Measurements from ENCODE around the gene ZNF638. TPM values are rescaled to one million over a fixed set of nuclear protein-coding genes. Genes with fewer than 3 reads are reported as not detected.

The ZNF638 gene
- total and polyA plus RNA-seq, 2 donors (not counting 3 experiments of a cell fraction or from before 2014, with no cell fraction given), result 36.4 to 111 TPM

DNA sequence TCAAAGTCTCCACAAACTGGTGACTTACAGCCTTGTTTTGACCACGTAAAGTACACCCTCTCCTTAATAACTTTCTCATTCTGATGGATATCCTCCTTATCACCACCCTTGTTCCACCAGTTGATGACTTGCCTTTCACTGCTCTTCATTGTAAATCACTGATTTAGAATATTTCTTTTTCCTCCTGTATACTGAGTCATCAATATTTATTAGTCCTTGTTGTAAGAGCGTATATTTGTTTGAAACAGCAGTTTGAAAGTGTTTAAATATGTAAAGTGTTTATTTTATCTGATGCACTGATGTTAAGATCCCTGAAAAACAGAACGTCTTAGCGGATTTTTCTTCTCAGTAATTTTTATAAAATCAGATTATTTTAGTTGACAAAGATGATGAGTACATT, 87.6 kb downstream of the ZNF638 start:
- Histone ChIP-seq H3K36me3 (ENCODE audit: control insufficient read depth in 2 of 2, extremely low read depth in 1 of 2, insufficient read depth in 2 of 2, low read length in 2 of 2) (no peaks in the 10 kb centered on the region), H2AFZ (ENCODE audit: low read depth, low read length) (no peak overlapping the region), H3K4me1 (ENCODE audit: control insufficient read depth, extremely low read depth, insufficient read depth, low read length) (peaks cover 41% of the 10 kb centered on the region), H3K9ac (replicated peaks; ENCODE audit: extremely low read depth, insufficient read depth, low read length) (no peak overlapping the region), H3K27me3 (ENCODE audit: control insufficient read depth in 2 of 2, insufficient read depth in 2 of 2, low read length in 2 of 2) (no peaks in the 10 kb centered on the region), H3K9me3 (replicated peaks; ENCODE audit: control insufficient read depth, insufficient read depth, low read length) (no peaks in the 10 kb centered on the region), H3K4me3 (replicated peaks in 1 of 3; ENCODE audit: insufficient read depth in 1 of 3, low read depth in 1 of 3, low read length in 3 of 3) (no peak overlapping the region), H3K79me2 (ENCODE audit: control insufficient read depth, insufficient read depth, low read length) (no peaks in the 10 kb centered on the region), H3K9me1 (replicated peaks; ENCODE audit: control insufficient read depth, extremely low read depth, insufficient read depth, low read length) (no peaks in the 10 kb centered on the region), H3K27ac (ENCODE audit: insufficient read depth, low read depth, low read length) (no peak overlapping the region), H3K4me2 (ENCODE audit: insufficient read depth, low read length) (peak overlapping the region; percentile 47), H4K20me1 (replicated peaks; ENCODE audit: control insufficient read depth, extremely low read depth, insufficient read depth, low read length) (no peaks in the 10 kb centered on the region)
- BruUV-seq (replicated peaks), result no TSS peak
- POLR2A ChIA-PET, result no interaction called here
- TF ChIP-seq, protein P1, sequence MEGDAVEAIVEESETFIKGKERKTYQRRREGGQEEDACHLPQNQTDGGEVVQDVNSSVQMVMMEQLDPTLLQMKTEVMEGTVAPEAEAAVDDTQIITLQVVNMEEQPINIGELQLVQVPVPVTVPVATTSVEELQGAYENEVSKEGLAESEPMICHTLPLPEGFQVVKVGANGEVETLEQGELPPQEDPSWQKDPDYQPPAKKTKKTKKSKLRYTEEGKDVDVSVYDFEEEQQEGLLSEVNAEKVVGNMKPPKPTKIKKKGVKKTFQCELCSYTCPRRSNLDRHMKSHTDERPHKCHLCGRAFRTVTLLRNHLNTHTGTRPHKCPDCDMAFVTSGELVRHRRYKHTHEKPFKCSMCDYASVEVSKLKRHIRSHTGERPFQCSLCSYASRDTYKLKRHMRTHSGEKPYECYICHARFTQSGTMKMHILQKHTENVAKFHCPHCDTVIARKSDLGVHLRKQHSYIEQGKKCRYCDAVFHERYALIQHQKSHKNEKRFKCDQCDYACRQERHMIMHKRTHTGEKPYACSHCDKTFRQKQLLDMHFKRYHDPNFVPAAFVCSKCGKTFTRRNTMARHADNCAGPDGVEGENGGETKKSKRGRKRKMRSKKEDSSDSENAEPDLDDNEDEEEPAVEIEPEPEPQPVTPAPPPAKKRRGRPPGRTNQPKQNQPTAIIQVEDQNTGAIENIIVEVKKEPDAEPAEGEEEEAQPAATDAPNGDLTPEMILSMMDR (IDR thresholded peaks at IDR 0.05; ENCODE audit: extremely low read depth in 1 of 2, insufficient read depth in 1 of 2, low read depth in 1 of 2, low read length in 2 of 2), result no peak
- TF ChIP-seq, protein P2, sequence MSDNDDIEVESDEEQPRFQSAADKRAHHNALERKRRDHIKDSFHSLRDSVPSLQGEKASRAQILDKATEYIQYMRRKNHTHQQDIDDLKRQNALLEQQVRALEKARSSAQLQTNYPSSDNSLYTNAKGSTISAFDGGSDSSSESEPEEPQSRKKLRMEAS (IDR thresholded peaks at IDR 0.05; ENCODE audit: insufficient read depth, insufficient read length), result no peak
- dilution Hi-C loops (cut with MboI; ENCODE audit: extremely low pct_ligation_motif_present, low sequenced_read_pairs), result no loop called here
- intact Hi-C loops (cut with micrococcal nuclease), result no loop called here
- peak; percentile 21 for DNase-seq (ENCODE audit: low read depth, low spot score)
- no peak for FAIRE-seq
- CTCF ChIA-PET, result interaction anchor here (0.7 to 2.2 kb wide), 2 partner anchors 120 to 1187 kb away, joined by 3 to 7 read pairs; no protein-coding TSS in a partner anchor

DNA sequence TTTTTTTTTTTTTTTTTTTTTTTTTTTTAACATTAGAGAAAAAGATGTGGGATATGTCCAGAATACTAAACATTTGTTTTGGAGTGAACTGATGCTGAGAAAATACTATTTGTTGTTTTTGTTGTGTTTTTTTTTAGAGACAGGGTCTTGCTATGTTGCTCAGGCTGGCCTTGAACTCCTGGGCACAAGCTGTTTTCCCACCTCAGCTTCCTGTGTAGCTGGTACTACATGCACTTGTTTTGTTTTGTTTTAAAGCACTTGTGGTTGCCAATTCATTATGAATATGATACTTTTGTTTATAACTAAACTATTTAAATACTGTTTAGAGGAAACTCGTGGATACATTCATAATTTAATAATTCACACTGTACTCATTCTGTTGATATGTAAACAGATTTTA, 88.4 kb downstream of the ZNF638 start:
- no peaks in the 10 kb centered on the region for H3K27me3 ChIP-seq (ENCODE audit: control insufficient read depth in 2 of 2, insufficient read depth in 2 of 2, low read length in 2 of 2)
- no peaks in the 10 kb centered on the region for H3K36me3 ChIP-seq (ENCODE audit: control insufficient read depth in 2 of 2, extremely low read depth in 1 of 2, insufficient read depth in 2 of 2, low read length in 2 of 2)
- peaks cover 49% of the 10 kb centered on the region for H3K4me1 ChIP-seq (ENCODE audit: control insufficient read depth, extremely low read depth, insufficient read depth, low read length)
- H3K79me2 ChIP-seq (ENCODE audit: control insufficient read depth, insufficient read depth, low read length), result no peaks in the 10 kb centered on the region
- no peak overlapping the region for H2AFZ ChIP-seq (ENCODE audit: low read depth, low read length)
- TF ChIP-seq EZH2 (IDR thresholded peaks at IDR 0.05; ENCODE audit: borderline replicate concordance, low read depth, low read length, severe bottlenecking), result no peak
- TF ChIP-seq JUN (IDR thresholded peaks at IDR 0.05; ENCODE audit: borderline replicate concordance, insufficient read depth, insufficient read length, low read depth), result no peak
- TF ChIP-seq, protein P2 (IDR thresholded peaks at IDR 0.05; ENCODE audit: insufficient read depth, insufficient read length), result no peak
- no peak for TF ChIP-seq POLR2A (IDR thresholded peaks at IDR 0.05; ENCODE audit: low read depth, low read length)
- TF ChIP-seq MYC (IDR thresholded peaks at IDR 0.05; ENCODE audit: low read depth, low read length), result no peak
- TF ChIP-seq, protein P1 (IDR thresholded peaks at IDR 0.05; ENCODE audit: extremely low read depth in 1 of 2, insufficient read depth in 1 of 2, low read depth in 1 of 2, low read length in 2 of 2), result no peak
- TF ChIP-seq FOS (IDR thresholded peaks at IDR 0.05; ENCODE audit: borderline replicate concordance, insufficient read depth, low read length), result no peak
- TF ChIP-seq POLR2AphosphoS5 (IDR thresholded peaks at IDR 0.05; ENCODE audit: insufficient read depth, low read depth, low read length), result no peak
- TF ChIP-seq GATA2 (IDR thresholded peaks at IDR 0.05; ENCODE audit: insufficient read depth, insufficient read length, low read depth, low read length), result no peak
- H3K9ac ChIP-seq (replicated peaks; ENCODE audit: extremely low read depth, insufficient read depth, low read length), result no peak overlapping the region
- DNase-seq (ENCODE audit: low read depth, low spot score) (peak; percentile 6), FAIRE-seq (no peak)
- H3K9me1 ChIP-seq (replicated peaks; ENCODE audit: control insufficient read depth, extremely low read depth, insufficient read depth, low read length), result no peaks in the 10 kb centered on the region
- H4K20me1 ChIP-seq (replicated peaks; ENCODE audit: control insufficient read depth, extremely low read depth, insufficient read depth, low read length), result no peaks in the 10 kb centered on the region
- BruUV-seq (replicated peaks), result no TSS peak
- intact Hi-C loops (cut with micrococcal nuclease), result loop anchor here (5.0 kb wide), 1 partner anchor 88 kb away; the partner anchor contains the start of gene ZNF638
- H3K9me3 ChIP-seq (replicated peaks; ENCODE audit: control insufficient read depth, insufficient read depth, low read length), result no peaks in the 10 kb centered on the region
- no peak overlapping the region for H3K4me3 ChIP-seq (replicated peaks in 1 of 3; ENCODE audit: insufficient read depth in 1 of 3, low read depth in 1 of 3, low read length in 3 of 3)
- no peak overlapping the region for H3K4me2 ChIP-seq (ENCODE audit: insufficient read depth, low read length)
- H3K27ac ChIP-seq (ENCODE audit: insufficient read depth, low read depth, low read length), result no peak overlapping the region
- POLR2A ChIA-PET, result no interaction called here
- dilution Hi-C loops (cut with MboI; ENCODE audit: extremely low pct_ligation_motif_present, low sequenced_read_pairs), result no loop called here
- CTCF ChIA-PET, result interaction anchor here (0.7 to 1.2 kb wide), 3 partner anchors 90 to 1186 kb away, joined by 3 read pairs; no protein-coding TSS in a partner anchor

Measured in endothelial cell of umbilical vein (primary cell).